Glutamatergic neuron (in vitro differentiated cells): ENCODE data around the gene NDUFAF3. TPM values are rescaled to one million over a fixed set of nuclear protein-coding genes. Genes with fewer than 3 reads are reported as not detected.
A peak's percentile ranks its signal among the peaks of the same experiment; 100 is the strongest.

Source experiments
- DNase-seq: peaks from one replicate; pipeline ENCODE4 v3.0.0; 2022
- H3K27ac Mint-ChIP-seq: one replicate; pipeline ENCODE4 v1.8.0; 2020; ENCODE audit warnings: mild to moderate bottlenecking, mixed read lengths, inconsistent platforms; ENCODE audit not compliant: unreplicated experiment
- H3K27me3 Mint-ChIP-seq: one replicate; pipeline ENCODE4 v1.8.0; 2020; ENCODE audit warnings: mild to moderate bottlenecking, moderate library complexity, mixed read lengths, inconsistent platforms; ENCODE audit not compliant: unreplicated experiment
- H3K36me3 Mint-ChIP-seq: one replicate; pipeline ENCODE4 v1.8.0; 2020; ENCODE audit warnings: mild to moderate bottlenecking, mixed read lengths, inconsistent platforms; ENCODE audit not compliant: unreplicated experiment
- H3K4me1 Mint-ChIP-seq: one replicate; pipeline ENCODE4 v1.8.0; 2020; ENCODE audit warnings: mild to moderate bottlenecking, low read depth, mixed read lengths, inconsistent platforms; ENCODE audit not compliant: unreplicated experiment
- H3K4me3 Mint-ChIP-seq: one replicate; pipeline ENCODE4 v1.8.0; 2020; ENCODE audit warnings: mild to moderate bottlenecking, mixed read lengths, inconsistent platforms; ENCODE audit not compliant: unreplicated experiment
- H3K9me3 Mint-ChIP-seq: one replicate; pipeline ENCODE4 v1.8.0; 2020; ENCODE audit warnings: mild to moderate bottlenecking, moderate library complexity, mixed read lengths, inconsistent platforms; ENCODE audit not compliant: unreplicated experiment
- total RNA-seq: library from RNA; stranded (reverse); fragmentation: NEBNext Ultra II Directional; extraction: Animal tissue kit (Norgen Biotek cat#: 25700); gene quantifications from one replicate; pipeline ENCODE4 v1.2.1, GENCODE V29; 2021; ENCODE audit not compliant: unreplicated experiment
- TF ChIP-seq, protein P1 (sequence below): fragments of 200-600 bp; sonication (generic); IDR thresholded peaks from one replicate; pipeline ENCODE4 v1.5.0; 2021; ENCODE audit not compliant: partially characterized antibody, unreplicated experiment

Gene NDUFAF3
- total RNA-seq, 1 donor from 2014 or later, result 50.6 TPM

DNA sequence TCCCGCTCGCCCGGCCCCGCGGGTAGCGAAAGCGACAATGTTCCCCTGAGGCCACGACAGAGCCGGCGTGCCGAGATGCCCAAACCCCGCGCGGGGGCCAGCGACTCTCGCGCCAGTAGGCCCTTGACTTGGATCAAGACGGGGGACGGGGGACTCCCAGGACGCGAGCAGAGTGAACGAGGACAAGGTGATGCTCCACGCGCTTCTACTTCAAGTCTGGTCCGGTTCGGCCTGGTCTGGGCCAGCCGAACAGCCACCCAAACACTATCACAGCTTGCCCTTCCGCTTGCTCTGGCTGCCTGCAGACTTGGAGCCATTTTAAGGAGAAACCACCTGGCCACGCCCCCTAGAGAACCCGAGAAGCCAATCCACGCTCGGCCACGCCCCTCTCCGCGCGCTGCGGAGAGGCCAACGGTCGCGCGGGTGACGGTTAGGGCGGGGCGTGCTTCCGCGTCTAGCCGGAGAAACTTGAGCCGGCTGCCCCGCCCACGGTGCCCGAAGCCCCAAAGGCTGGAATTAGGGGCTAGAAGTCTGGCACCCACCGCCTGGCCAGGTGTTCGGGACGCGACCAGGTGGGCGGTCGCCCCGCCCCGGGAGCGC, 608 bp upstream of the NDUFAF3 start:
- TF ChIP-seq, protein P1, sequence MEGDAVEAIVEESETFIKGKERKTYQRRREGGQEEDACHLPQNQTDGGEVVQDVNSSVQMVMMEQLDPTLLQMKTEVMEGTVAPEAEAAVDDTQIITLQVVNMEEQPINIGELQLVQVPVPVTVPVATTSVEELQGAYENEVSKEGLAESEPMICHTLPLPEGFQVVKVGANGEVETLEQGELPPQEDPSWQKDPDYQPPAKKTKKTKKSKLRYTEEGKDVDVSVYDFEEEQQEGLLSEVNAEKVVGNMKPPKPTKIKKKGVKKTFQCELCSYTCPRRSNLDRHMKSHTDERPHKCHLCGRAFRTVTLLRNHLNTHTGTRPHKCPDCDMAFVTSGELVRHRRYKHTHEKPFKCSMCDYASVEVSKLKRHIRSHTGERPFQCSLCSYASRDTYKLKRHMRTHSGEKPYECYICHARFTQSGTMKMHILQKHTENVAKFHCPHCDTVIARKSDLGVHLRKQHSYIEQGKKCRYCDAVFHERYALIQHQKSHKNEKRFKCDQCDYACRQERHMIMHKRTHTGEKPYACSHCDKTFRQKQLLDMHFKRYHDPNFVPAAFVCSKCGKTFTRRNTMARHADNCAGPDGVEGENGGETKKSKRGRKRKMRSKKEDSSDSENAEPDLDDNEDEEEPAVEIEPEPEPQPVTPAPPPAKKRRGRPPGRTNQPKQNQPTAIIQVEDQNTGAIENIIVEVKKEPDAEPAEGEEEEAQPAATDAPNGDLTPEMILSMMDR, result no peak
- no peaks in the 10 kb centered on the region for H3K36me3 Mint-ChIP-seq
- peaks cover 11% of the 10 kb centered on the region for H3K27me3 Mint-ChIP-seq
- peak; percentile 98 for DNase-seq
- peaks cover 14% of the 10 kb centered on the region for H3K9me3 Mint-ChIP-seq
- H3K4me3 Mint-ChIP-seq, result peak overlapping the region; percentile 95
- peaks cover 11% of the 10 kb centered on the region for H3K4me1 Mint-ChIP-seq
- H3K27ac Mint-ChIP-seq, result peak overlapping the region; percentile 90

DNA sequence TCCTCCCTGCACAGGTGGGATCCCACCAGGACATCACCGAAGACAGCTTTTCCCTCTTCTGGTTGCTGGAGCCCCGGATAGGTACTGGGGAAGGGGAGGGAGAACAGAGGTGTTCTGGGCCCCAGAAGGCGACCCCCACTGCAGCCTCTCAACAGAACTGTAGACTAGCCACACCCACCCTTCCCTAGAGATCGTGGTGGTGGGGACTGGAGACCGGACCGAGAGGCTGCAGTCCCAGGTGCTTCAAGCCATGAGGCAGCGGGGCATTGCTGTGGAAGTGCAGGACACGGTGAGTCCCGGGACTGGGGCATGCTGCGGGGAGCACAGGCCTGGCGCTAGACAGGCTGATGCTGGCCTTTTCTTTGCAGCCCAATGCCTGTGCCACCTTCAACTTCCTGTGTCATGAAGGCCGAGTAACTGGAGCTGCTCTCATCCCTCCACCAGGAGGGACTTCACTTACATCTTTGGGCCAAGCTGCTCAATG, 809 bp downstream of the NDUFAF3 start:
- DNase-seq, result no peak
- TF ChIP-seq, protein P1, result no peak
- H3K4me3 Mint-ChIP-seq, result peak overlapping the region; percentile 92

DNA sequence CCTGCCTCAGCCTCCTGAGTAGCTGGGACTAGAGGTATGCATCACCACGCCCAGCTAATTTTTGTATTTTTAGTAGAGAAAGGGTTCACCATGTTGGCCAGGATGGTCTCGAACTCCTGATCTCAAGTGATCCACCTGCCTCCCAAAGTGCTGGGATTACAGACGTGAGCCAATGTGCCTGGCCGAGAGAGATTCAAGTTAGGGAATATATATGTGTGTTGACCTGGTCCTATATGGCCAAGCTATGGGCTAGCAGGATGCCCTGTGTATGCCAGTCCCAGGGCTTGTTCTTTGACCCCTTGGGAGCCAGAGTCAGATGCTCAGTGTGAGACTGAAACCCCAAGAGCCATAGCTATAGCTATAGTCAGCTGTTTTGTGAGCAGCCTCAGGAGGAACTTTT, 1.9 kb downstream of the NDUFAF3 start:
- H3K27ac Mint-ChIP-seq, result no peak overlapping the region
- no peaks in the 10 kb centered on the region for H3K36me3 Mint-ChIP-seq
- peaks cover 16% of the 10 kb centered on the region for H3K4me1 Mint-ChIP-seq
- peaks cover 14% of the 10 kb centered on the region for H3K9me3 Mint-ChIP-seq
- peak overlapping the region; percentile 30 for H3K4me3 Mint-ChIP-seq
- H3K27me3 Mint-ChIP-seq, result peaks cover 14% of the 10 kb centered on the region
- TF ChIP-seq, protein P1, result no peak
- DNase-seq, result no peak

More for the DNA sequence above, 809 bp downstream of the NDUFAF3 start:
- peak overlapping the region; percentile 90 for H3K27ac Mint-ChIP-seq
- H3K27me3 Mint-ChIP-seq, result peaks cover 14% of the 10 kb centered on the region
- H3K9me3 Mint-ChIP-seq, result peaks cover 15% of the 10 kb centered on the region
- peaks cover 11% of the 10 kb centered on the region for H3K4me1 Mint-ChIP-seq
- H3K36me3 Mint-ChIP-seq, result no peaks in the 10 kb centered on the region

DNA sequence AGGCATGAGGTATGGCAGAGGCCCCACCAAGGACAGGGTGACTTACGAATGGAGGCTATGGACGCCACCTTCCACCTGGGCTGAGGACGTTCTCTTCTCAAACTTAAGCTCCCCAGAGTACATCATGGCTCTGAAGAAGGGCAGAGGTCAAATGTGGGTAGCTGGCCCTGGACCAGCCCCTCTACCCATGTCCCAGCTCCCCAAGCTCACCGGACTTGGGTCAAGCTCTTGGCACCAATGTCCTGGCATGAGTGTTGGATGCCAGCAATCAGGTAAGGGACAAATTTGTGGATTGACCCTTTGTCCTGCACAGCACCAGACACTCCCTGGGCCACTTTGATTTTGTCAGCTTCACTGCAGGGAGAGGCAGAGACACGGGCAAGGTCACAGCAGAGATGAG, 2.5 kb downstream of the NDUFAF3 start:
- H3K4me3 Mint-ChIP-seq, result no peak overlapping the region
- TF ChIP-seq, protein P1, result no peak
- H3K9me3 Mint-ChIP-seq, result peaks cover 13% of the 10 kb centered on the region
- no peak overlapping the region for H3K27ac Mint-ChIP-seq
- DNase-seq, result no peak
- no peaks in the 10 kb centered on the region for H3K36me3 Mint-ChIP-seq
- H3K27me3 Mint-ChIP-seq, result peaks cover 14% of the 10 kb centered on the region
- peaks cover 15% of the 10 kb centered on the region for H3K4me1 Mint-ChIP-seq

DNA sequence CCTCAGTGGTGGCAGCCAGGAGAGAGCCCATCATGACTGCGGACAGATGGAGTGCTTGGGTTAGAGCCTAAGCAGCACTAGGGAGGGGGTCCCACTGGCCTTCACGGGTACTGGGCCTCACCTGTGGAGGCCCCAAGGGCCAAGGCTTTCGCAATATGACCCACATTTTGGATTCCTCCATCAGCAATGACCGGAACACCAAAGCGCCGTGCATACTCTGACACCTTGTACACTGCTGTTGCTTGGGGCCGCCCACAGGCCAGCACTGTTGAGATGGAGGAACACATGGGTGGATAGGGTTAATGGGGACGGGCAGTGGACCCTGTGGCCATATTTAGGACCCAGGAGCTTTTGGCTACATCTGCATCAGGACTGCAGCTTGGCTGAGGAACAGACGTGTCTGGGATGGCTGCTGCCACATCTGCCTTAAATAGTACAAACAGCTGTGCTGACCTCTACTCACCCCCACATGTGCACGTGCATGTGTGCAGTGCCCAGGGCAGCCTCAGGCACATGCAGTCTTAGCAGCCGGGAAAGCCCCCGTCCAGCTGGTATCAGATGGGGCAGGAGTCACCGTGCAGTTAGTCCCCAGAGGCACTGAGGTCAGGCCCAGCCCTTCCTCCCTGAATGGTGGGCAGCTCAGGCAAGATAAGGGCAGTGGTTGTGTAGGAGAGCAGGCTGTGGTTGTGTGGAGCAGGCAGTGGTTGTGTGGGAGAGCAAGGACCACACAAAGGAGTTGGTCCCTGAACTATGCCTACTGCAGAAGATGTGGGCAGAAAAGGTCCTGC, 3.3 kb downstream of the NDUFAF3 start:
- peaks cover 14% of the 10 kb centered on the region for H3K27me3 Mint-ChIP-seq
- TF ChIP-seq, protein P1, result no peak
- H3K27ac Mint-ChIP-seq, result no peak overlapping the region
- peak overlapping the region; percentile 25 for H3K4me3 Mint-ChIP-seq
- no peaks in the 10 kb centered on the region for H3K36me3 Mint-ChIP-seq
- DNase-seq, result no peak
- peaks cover 16% of the 10 kb centered on the region for H3K9me3 Mint-ChIP-seq
- H3K4me1 Mint-ChIP-seq, result peaks cover 15% of the 10 kb centered on the region
